HL-60 (cell line): ENCODE measurements around the gene SLC49A4.

Experiments
- DNase-seq, 2 experiments: peaks; one replicate each; pipeline ENCODE4 v3.0.0-alpha.2; 2010 to 2020; ENCODE audit warnings: low read depth in 1 of 2, low spot score in 1 of 2
- H3K27ac ChIP-seq: fragments of 250-450 bp; sonication (Bioruptor Pico); replicated peaks from 2 replicates; pipeline ENCODE4 v1.5.1; 2020; ENCODE audit warnings: mild to moderate bottlenecking, moderate library complexity
- H3K27me3 ChIP-seq: fragments of 250-450 bp; sonication (Bioruptor Pico); 2 replicates; pipeline ENCODE4 v1.5.1; 2021; ENCODE audit warnings: mild to moderate bottlenecking, moderate library complexity; ENCODE audit not compliant: insufficient read depth, poor library complexity, severe bottlenecking
- H3K4me3 ChIP-seq: replicated peaks from 2 replicates; pipeline ENCODE4 v1.5.1; 2011; ENCODE audit warnings: mild to moderate bottlenecking, control low read depth, low read length; ENCODE audit not compliant: insufficient read depth
- CTCF ChIP-seq: IDR thresholded peaks from one replicate; pipeline ENCODE4 v1.5.1; 2011; ENCODE audit warnings: low read length, control low read depth, inconsistent platforms; ENCODE audit not compliant: insufficient read depth
- GABPA ChIP-seq: IDR thresholded peaks from 2 replicates; pipeline ENCODE4 v1.6.1; 2012; ENCODE audit warnings: low read depth
- POLR2AphosphoS5 ChIP-seq: IDR thresholded peaks from 2 replicates; pipeline ENCODE4 v1.6.1; 2012; ENCODE audit warnings: low read depth
- REST ChIP-seq: IDR thresholded peaks from 2 replicates; pipeline ENCODE4 v1.6.1; 2012; ENCODE audit warnings: low read depth; ENCODE audit not compliant: insufficient replicate concordance
- SPI1 ChIP-seq: IDR thresholded peaks from 2 replicates; pipeline ENCODE4 v1.6.1; 2012; ENCODE audit warnings: low read depth, mild to moderate bottlenecking, borderline replicate concordance

Gene SLC49A4

GRCh38 chr3:122800031-122800430 is 5.2 kb downstream of the SLC49A4 start:
- no peak overlapping the region for H3K4me3 ChIP-seq
- no peaks in the 10 kb centered on the region for H3K27me3 ChIP-seq
- no peak for DNase-seq
- TF ChIP-seq GABPA (no peak), CTCF (no peak), POLR2AphosphoS5 (no peak), SPI1 (no peak), REST (no peak)
- no peak overlapping the region for H3K27ac ChIP-seq

GRCh38 chr3:122800706-122801237 is 5.9 kb downstream of the SLC49A4 start:
- Histone ChIP-seq H3K4me3 (no peak overlapping the region), H3K27ac (no peak overlapping the region), H3K27me3 (no peaks in the 10 kb centered on the region)
- TF ChIP-seq REST (no peak), POLR2AphosphoS5 (no peak), SPI1 (no peak), GABPA (no peak), CTCF (no peak)
- no peak for DNase-seq

- no peak overlapping the region for H3K4me3 ChIP-seq
- H3K27ac ChIP-seq = no peak overlapping the region
- H3K27me3 ChIP-seq = no peaks in the 10 kb centered on the region
- no peak for DNase-seq
- TF ChIP-seq CTCF (no peak), POLR2AphosphoS5 (no peak), REST (no peak), SPI1 (no peak), GABPA (no peak)
These were observed 7.5 kb downstream of the SLC49A4 start for GRCh38 chr3:122802323-122802722.
